Gastrocnemius medialis (tissue), 4 donors: ENCODE results near the gene SORL1.

Experiments
- CTCF ChIP-seq, 5 experiments: fragments of 450-650 bp in 3 of 5; fragments of 200-600 bp in 2 of 5; sonication (generic) in 2 of 5; IDR thresholded peaks in 4 of 5; conservative IDR thresholded peaks in 1 of 5; 1 replicate in 4 of 5; 2 replicates in 1 of 5; pipeline ENCODE4 v1.5.1; 2016 to 2019; ENCODE audit warnings: antibody characterized with exemption in 5 of 5, mild to moderate bottlenecking in 3 of 5, moderate library complexity in 3 of 5
- POLR2A ChIP-seq, 2 donors: fragments of 450-650 bp; IDR thresholded peaks; one replicate each; pipeline ENCODE4 v1.6.1; 2017; ENCODE audit warnings: antibody characterized with exemption in 2 of 2, mild to moderate bottlenecking in 2 of 2, moderate library complexity in 2 of 2

DNA sequence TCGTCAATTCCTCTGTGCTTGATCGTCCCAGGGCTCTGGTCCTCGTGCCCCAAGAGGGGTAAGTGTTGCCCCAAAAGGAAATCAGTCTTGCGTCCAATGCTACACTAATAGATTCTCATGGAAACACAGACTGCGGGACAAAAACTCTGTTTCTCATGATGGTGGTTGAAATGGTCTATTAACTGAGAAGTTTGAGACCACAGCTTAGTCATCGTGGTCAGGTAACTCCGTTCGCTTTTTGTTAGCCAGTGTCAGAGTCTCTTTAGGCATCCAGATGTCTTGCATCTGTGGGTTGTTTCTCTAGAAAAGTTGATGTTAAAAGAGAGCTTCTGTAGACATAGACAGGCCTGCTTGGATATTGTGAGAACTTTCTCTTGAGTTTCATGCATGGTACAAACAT is 105.2 kb downstream of the SORL1 start:
- TF ChIP-seq CTCF (IDR thresholded peaks at IDR 0.05 in 4 of 5, conservative IDR thresholded peaks at IDR 0.05 in 1 of 5) (no peak), POLR2A (IDR thresholded peaks at IDR 0.05) (no peak)
